Stimulated activated CD8-positive, alpha-beta memory T cell treated with anti-CD3 and anti-CD28 coated beads, Interleukin-2, amount 100 ng/mL, for 1 hour (primary cell): ENCODE measurements around the gene ASF1A.

ENCODE experiments used
- DNase-seq, 2 donors: peaks; one replicate each; pipeline ENCODE4 v3.0.0-alpha.2; 2020; ENCODE audit warnings: low read depth in 2 of 2

Gene ASF1A

DNA sequence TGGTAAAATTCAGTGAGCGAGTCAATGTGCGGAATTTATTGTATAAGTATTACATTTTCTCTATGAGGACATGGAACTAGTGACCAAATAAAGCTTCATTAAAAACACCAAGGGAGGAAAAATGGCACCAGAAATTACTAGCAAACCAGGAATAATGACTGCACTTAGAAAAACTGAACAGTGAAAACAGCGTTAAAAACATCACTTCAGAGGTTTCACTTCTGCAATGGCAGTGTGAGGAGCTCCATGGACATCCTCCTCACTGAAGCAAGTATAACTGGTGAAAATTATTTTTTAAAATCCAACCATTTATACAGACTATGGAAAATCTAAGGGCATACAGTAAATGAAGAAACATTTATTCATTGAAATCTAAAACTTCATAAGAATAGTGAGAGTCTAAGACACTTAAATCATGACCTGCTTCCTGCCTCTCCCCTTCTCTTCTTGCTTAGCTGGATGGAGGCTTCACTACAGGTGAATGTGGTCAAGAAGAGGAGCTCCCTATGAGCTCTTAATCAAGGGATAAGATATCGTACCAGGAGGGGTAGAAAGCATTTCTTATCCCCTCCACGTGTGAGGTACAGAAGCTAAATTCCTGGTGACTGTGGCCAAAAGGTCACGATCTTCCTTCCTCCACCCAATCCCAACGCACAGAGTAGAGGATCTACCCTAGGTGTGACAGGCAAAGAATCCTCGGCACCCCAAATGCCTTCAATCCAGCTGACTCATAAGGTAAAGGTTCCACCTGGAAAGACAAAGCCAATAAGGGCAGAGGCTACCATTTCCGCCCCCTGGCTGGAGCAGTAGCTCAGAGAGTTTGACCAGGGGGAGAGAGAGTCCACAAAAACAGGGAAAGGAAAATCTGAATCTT is 12.3 kb upstream of the ASF1A start:
- no peak for DNase-seq

DNA sequence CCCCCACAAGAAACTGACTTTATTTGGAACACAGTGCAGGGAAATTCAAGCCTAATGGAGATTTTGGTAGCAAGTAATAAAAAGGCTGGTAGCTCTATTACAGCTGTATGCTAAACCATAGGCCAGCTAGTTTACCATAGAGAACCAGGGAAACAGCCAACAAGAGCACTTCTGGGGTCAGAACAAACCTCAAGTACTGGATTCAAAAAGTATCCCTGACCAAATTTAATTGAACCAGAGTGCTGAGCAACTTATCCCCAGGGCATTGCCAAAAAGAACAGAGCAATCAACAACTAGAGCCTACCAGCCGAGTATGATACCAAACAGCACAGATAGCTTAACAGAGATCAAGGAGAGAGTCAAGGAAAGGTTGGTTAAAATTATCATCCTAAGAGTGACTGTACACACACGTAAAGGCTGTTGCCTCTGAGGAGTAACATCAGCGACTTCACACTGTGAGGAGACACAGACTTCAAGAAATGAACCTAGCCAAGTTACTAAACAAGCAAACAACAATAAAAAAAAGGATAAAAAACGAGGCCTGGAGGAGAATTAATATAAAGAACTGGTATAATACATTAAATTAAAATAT is 11.5 kb upstream of the ASF1A start:
- DNase-seq: no peak

DNA sequence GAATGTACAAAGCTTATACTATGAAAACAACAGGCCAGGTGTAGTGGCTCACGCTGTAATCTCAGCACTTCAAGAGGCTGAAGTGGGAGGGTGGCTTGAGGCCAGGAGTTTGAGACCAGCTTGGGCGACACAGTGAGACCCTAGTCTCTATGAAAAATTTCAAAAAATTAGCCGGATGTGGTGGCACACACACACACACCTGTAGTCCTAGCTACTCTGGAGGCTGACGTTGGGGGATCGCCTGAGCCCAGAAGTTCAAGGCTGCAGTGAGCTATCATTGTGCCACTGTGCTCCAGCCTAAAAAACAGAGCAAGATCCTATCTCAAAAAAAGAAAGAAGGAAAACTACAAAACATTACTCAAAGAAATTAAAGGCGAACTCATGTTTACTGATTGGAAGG is 7.3 kb upstream of the ASF1A start:
- DNase-seq: no peak

DNA sequence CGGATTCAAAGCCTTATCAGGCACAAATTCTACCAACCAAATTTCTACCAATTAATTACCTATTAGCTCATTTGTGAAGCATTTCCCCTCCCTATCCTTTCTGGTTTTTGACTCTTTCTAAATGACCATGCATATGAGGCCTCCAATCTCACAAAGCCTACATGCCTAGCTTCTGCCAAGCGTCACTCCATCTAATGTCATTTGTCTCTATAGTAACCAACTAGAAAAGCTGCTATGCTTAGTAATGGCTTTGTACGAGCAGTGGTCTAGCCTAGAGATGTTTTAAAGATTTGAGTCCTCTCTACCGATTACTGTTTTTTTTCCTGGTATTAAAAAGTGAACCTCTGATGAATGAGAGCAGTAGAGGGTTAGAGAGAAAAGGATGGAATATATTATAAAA is 4.8 kb upstream of the ASF1A start:
- no peak for DNase-seq

DNA sequence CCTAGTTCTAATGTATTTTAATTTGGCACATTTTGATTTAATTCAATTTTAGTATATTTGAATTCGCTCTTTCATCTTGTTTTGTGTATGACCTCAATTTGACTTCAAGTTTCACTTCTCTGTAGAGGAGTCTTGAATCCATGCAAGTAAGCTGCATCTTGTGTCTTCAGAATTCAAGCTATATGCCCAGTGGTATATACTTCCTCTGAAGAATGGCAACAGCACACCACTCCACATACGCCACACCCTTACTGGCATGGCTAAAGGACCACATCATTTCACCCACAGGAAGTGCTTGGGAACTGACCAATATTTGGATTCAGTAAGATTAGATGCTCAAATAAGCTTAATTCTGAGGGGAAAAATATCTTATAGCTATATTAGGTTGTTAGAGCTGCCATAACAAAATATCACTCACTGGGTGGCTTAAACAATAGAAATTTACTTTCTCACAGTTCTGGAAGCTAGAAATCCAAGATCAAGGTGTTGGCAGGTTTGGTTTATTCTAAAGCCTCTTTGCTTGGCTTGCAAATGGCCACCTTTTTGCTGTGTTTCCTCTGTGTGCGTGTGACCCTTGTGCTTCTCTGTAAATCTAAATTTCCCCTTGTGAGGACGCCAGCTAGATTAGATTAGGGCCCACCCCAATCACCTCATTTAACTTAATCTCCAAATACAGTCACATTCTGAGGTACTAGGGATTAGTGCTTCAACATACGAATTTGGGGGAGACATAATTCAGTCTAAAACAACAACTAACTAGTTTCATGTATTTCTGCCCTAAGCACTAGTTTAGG is 2.8 kb upstream of the ASF1A start:
- no peak for DNase-seq

DNA sequence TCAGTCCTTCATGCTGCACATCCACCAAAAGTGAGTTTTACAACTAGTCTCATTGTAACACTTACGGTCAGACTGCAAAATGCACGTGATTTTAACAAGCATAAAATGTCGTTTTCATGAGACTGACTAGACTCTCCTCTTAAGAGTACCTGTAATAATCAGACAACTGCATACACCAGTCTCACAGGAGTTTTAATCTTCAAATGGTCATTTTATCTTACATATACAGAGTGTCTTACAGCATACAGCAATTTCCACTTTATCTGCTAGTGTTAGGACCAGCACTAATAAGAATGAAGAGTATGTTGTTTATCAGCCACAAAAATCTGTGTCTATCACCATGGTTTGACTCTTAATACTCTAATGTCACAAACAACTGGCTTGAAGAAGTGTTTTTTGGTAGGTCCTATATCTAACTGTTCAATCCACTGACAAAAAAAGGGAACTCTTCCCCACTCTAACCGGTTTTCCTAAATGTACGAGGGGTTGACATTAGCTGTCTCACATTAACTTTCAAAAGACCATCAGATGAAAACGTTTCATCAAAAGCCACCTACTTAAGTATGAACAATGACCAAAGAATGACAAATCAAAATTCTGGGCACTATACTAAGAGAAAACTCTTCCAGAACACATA is 1.5 kb upstream of the ASF1A start:
- no peak for DNase-seq

DNA sequence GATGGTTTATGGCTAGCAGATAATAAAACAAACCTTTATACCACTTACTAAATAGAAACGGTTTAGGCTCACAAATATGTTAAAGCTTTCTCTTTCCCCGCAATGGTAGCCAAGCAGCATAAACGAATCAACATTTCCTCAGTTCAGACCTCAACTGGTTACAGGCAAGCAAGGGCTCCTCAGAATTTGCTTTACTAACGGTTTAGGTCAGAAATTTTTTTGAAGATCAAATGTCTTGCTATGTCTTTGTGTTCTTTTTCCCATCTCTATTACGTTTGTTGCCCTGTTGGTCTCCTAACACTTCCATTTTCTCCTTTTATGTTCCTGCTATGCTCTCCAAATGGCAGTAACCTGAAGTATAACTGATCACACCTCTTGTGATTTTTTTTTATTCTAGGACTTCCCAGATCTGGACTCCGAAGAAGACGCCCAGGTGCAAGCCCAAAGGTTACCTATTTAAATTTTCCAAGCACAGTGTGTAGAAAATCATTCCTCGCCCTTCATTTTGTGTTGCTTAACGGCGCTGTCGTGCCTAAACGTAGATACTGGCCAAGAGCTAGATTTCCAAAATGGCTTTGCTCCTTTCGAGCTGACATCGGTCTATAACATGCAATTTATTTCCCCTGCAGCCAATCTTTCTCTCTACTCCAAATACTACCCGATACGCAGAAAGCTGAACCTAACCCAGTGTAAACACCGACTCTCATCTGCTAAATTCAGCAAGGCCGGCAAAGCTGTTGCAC is 717 bp upstream of the ASF1A start:
- DNase-seq: peak; percentile 7 to 28

DNA sequence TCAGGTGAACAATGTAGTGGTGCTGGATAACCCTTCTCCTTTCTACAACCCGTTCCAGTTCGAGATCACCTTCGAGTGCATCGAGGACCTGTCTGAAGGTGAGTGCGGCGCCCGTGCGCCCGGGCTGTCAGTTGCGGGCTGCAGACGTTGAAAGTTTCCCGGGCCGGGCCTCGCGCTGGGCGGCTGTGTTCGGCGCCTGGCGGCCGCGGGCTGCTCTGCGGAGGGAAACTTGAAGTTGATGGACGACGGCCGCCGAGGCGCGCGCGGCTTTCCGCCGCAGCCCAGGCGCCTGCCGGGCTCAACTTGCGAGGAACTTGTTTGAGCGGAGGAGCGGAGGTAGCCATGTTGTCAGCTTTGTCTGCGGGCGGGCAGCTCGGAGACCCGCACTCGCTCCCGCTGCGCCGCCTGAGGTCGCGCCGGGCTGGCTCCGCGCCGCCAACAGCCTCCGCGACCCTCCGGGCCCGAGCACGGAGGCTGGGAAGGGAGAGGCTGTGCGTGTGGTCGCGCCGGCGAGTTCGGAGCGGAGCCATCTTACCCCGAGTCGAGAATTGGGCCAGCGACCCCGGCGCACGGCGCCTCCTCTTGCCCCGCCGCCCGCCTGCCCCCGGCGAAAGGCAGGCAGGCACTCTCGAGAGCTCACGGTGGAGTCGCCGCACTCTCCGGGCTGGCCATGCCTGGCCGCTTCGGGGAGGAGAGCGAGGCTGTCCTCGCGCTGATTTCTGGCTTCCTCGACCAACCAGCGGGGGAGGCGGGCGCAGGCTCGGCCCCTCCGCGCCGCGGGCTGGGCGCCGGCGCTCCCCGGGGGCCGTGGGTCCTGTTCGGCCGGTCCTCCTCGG is 691 bp downstream of the ASF1A start:
- DNase-seq: peak; percentile 19 to 25

DNA sequence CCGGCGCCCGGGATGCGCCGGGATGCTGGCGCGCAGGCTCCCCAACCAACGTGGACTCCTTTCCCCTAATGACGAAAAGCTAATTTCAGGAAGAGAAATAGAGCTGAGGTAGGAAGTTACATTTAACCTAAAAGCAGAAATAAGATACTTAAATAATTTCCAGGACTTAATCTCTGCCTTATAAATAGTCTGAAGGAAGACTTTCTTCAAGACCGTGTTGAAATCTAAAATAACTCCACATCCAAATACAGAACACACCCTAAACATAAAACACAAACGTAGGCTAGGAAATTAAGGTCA is 1.3 kb downstream of the ASF1A start:
- DNase-seq: no peak

DNA sequence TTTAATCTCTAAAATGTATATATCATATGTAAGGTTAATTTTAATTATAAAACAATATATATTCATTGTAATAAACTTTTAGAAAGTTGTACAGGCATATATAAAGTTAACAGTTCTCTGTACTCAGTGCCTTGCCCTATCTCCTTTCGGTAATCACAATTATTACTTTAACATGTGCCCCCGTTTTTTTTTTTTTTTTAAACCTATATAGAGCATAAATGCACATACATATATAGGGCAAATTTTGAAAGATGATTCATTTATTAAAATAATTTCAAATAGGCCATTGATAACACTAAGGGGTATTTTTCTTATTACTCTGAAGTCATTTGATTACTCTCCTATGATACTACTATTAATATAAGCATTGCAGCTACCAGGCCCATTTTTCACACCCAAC is 1.9 kb downstream of the ASF1A start:
- no peak for DNase-seq

DNA sequence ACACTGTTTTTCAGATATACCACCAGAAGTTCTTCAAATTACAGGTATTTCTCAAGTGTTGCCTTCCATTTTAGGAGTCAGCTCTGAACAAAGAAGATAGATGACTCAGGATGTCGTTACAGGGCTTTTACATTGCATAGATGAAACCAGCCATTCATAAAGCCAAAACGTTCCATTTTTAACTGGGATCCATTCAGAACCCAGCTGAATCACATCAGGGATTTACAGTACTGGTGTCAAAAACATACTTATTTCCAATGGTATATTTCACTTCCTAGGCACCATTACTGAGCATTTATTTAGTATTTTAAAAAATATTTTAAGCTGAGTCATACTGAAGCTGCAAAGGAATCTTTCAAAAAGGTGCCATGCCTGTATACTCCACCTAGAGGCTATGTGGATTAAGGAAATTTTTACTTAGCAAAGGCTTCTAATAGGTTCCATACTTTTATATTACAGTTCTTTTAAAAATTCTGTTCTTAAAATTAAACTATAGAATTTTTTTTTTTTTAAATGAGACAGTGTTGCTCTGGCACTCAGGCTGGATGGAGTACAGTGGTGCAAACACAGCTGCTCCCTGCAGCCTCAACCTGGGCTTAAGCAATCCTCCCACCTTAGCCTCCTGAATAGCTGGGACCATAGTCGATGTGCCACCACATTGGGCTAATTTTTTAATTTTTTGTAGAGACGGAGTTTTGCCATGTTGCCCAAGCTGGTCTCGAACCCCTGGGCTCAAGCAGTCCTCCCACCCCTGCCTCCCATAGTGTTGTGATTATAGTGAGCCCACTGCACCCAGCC is 2.6 kb downstream of the ASF1A start:
- no peak for DNase-seq

DNA sequence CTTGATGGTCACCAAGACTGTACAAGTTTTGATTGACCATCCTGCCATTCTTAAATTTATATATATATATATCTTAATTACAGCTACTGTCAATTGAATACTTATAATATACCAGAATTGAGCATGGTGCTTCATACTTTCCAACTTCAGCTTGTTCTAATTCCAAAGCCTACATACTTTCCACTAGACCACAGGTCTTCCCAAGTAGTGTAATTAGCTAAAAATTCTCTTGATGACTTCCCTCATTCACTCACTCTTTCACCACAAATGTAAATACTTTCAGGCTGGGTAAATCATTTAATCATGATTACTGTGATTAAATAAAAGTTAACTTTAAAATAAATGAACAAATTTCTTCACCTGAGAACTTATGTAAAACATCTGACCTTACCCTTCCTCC is 3.4 kb downstream of the ASF1A start:
- DNase-seq: no peak

DNA sequence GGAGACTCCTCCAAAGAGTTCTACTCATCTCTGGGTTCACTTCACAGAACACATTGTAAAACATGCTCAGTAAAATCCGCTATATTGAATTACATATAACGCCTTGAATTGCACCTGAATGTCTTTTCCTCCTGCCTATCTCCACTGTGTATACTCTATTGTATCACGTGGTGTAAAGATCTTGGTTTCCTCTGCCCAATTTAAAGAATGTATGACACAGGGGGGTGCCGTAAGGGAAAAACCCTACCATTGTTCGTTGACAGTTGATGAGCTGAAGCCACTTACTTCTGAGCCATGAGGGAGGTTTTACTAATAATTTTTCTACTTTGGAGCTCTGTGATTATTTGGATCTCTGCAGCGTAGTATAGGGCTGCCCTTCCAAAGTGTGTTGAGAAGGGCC is 6.0 kb downstream of the ASF1A start:
- no peak for DNase-seq

DNA sequence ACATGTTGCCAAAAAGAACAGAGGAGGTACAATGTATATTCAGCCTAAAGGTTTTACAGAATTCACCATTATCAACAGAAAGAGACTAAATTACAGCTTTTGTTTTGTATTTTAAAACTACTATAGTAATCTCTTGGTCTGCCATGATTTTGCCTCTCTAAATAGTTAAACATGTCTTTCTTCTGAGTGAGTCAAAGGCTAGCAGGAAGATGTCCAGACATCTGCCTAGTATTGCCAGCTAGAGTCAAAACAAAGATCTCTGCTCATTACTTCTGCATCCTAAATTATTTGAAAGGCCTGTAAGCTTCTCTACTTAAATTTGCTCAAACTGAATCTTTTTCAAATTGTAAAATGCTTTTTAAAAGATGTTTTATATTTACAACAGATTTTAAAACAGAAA is 8.8 kb downstream of the ASF1A start:
- no peak for DNase-seq

DNA sequence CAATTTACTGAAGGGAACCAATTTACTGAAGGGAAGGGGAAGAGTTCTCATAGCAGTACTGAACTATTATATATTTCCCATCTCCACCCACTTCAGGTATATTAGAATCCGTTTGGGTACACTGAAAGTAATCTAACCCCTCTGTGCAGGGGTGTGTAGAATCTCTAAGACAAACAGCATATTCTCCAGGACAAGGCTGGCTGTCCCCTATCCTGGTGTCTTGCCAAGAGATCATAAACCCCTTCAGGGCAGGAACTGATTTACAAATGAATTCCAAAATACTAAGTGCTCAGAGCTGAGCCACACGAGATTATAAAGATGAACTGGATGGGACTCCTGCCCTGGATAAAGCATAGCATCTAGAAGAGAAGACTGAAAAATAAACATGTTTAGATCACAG is 9.2 kb downstream of the ASF1A start:
- no peak for DNase-seq

DNA sequence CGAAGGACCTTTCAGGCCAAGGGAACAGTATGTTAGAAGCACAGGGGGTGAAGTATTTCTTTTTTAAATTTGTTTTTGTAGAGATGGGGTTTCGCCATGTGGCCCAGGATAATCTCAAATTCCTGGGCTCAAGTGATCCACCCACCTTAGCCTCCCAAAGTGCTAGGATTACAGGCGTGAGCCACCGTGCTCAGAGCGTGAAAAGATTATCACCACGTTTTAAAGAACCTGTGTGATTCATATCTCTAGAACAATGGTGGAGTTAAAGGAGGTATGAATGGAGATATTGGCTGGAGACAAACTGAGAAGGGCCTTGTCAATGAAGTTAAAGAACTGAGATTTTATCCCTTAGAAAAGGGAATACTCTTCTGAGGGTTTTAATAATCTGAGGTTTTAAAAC is 9.7 kb downstream of the ASF1A start:
- DNase-seq: no peak

DNA sequence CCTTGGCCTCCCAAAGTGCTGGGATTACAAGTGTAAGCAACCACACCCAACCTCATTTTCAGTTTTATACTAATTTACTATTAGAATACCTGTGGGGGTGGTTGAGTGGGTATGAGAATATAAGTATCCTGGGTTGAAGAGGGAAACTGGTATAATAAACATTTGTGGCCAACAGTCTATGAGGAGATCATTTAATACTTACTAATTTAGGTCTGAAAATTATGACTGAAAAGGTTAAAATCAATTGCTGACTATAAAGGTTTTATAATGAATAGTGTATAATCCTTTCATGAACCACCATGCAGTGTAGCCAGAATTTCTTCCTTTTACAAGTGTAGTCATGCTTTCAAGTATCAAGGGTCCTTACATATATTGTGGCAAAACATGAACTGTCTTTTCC is 11.1 kb downstream of the ASF1A start:
- DNase-seq: no peak

DNA sequence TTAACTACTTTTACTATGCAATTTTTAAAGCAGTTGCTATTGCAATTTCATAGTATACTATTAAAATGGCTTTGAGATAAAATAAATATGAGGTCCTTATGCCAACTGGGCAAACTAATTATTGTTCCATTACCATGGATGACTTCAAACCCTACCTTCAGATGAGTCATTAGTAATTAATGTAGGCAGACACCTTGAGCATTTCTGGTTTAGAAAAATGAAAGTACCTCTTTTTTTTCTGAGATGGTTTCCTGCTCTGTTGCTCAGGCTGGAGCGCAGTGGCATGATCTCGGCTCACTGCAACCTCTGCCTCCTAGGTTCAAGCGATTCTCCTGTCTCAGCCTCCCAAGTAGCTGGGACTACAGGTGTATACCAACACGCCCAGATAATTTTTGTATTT is 11.9 kb downstream of the ASF1A start:
- DNase-seq: no peak

DNA sequence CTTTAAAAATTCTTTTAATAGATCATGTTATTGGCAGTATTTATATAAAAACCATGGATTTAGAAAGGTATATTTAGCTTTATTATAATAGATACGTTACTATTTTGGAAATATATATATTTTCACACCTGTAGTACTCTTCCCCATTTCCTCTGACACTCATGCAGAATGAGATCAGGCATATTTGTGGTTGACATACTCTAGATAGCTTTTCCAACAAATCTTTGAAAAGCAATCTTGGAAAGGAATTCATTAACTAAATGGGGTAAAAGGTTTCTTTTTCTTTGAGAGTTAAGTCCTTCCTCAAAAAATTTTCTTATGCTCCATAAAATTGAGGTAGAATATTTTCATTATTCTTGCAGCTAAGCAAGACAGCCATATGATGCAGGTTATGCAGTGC is 14.5 kb downstream of the ASF1A start:
- DNase-seq: no peak

DNA sequence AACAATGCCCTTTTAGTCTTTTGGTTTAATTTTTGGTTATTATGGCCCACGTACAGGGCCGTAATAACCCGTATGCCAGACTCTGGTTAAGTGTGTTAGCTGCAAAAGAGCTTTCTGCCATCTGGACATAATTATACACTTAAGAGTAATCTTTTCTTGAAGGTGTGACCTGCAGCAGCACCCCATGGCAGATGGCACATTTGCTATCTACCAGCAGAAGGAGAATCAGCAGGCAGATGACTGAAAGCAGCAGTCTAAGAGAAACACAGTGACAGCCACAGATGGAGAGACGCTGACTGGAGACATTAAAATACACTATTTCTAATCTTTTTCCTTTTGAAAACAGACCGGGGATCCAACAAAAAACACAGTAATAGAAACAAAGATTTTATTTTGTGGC is 18.7 kb downstream of the ASF1A start:
- DNase-seq: no peak
